GM19395 (cell line): ENCODE measurements around the gene LINGO3.

Experiments used
- ATAC-seq: cut with Tn5 transposase; IDR thresholded peaks from one replicate; pipeline ENCODE4 v1.9.1; 2021; ENCODE audit warnings: mild to moderate bottlenecking, moderate library complexity; ENCODE audit not compliant: unreplicated experiment

Gene LINGO3

GRCh38 chr19:2340496-2341243, 32.7 kb upstream of the LINGO3 start:
- ATAC-seq, result no peak

DNA sequence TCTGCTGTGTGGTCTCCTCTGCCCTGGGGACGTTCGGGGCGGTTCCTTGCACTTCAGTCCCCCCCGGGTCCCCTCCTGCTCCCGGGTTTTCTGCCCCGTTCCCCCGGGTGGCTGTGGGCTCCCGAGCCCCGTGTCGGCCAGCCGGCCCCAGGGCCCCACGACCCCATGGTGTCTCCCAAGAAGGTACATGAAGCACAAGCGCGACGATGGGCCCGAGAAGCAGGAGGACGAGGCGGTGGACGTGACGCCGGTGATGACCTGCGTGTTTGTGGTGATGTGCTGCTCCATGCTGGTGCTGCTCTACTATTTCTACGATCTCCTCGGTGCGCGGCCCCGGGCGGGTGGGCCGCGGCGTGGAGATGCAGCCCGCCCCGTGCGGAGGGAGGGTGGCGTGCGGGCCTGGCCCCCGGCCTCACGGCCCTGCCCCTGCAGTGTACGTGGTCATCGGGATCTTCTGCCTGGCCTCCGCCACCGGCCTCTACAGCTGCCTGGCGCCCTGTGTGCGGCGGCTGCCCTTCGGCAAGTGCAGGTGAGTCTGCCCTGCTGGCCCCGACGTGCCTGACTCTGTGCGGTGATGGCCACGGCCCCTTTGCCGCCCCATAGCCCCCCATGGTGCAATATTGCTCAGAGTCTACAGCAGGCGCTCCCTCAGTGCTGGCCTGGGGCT, 31.8 kb upstream of the LINGO3 start:
- ATAC-seq, result no peak

- ATAC-seq, result no peak
Measured at GRCh38 chr19:2338751-2339643, 31.0 kb upstream of the LINGO3 start.

GRCh38 chr19:2338055-2338615, 30.2 kb upstream of the LINGO3 start:
- ATAC-seq, result no peak

DNA sequence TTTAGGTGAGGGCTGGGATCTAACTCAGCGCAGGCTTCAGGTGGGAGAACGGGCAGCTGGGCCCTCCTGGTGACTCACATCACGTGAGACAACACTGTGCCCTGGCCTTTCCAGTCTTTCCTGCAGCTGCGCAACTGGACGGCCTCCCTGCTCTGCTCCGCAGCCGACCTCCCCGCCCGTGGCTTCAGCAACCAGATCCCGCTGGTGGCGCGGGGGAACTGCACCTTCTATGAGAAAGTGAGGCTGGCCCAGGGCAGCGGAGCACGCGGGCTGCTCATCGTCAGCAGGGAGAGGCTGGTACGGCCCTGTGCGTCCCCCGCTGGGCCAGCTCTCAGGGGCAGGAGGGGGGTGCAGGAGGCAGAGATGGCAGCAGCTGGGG, 29.4 kb upstream of the LINGO3 start:
- no peak for ATAC-seq

DNA sequence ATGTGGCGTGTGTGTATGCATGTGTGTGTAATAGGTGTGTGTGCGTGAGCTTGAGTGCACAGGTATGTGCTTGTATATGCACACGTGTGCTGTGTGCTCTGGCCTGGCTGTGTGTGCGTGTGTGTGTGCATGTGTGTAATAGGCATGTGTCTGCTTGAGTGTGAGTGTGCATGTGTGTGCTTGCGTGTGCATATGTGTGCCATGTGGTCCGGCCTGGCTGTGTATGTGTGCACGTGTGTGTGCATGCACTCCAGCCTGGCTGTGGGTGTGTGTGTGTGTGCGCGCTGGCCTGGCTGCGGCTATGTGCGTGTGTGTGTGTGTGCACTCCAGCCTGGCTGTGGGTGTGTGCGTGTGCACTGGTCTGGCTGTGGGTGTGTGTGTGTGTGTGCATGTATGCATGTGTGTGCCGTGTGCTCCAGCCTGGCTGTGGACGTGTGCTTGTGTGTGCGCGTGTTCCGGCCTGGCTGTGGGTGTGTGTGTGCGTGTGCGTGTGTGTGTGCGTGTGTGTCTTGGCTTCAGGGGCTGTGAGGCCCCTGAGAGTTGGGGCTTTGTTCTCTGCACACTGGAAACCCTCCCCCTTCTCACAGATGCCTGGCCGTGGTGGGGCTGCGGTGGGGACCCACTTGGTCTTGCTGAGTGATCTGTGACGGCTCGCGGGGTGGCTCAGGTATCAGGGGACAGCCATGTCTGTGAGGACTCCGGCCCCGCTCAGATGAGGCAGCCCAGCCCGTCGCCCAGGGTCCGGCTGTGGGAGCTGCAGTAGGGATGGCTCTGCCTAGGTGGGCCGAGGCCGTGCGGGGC, 28.8 kb upstream of the LINGO3 start:
- ATAC-seq, result no peak

GRCh38 chr19:2335848-2336247, 27.9 kb upstream of the LINGO3 start:
- ATAC-seq, result no peak

GRCh38 chr19:2334986-2335846, 27.3 kb upstream of the LINGO3 start:
- no peak for ATAC-seq

- ATAC-seq, result no peak
Measured at GRCh38 chr19:2334426-2334825, 26.5 kb upstream of the LINGO3 start.

DNA sequence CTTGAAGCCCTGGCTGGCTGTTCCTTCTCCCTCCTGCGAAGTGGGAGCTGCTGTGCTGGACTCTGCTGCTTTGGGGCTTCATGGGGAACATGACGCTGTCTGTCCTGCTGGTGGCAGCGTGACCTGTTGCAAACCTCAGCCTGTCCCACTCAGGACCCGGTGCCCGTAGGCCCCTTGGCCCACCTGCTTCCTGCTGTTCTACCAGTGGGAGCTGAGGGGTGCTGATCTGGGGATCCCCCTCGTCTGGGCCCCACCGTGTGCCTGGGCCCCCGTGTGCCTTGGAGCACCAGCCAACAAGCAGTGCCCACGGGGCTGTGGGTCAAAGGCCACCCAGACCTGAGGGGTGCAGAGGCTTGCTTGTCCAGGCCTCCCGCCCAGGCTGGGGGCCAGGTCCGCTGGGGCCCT, 25.9 kb upstream of the LINGO3 start:
- ATAC-seq, result no peak

DNA sequence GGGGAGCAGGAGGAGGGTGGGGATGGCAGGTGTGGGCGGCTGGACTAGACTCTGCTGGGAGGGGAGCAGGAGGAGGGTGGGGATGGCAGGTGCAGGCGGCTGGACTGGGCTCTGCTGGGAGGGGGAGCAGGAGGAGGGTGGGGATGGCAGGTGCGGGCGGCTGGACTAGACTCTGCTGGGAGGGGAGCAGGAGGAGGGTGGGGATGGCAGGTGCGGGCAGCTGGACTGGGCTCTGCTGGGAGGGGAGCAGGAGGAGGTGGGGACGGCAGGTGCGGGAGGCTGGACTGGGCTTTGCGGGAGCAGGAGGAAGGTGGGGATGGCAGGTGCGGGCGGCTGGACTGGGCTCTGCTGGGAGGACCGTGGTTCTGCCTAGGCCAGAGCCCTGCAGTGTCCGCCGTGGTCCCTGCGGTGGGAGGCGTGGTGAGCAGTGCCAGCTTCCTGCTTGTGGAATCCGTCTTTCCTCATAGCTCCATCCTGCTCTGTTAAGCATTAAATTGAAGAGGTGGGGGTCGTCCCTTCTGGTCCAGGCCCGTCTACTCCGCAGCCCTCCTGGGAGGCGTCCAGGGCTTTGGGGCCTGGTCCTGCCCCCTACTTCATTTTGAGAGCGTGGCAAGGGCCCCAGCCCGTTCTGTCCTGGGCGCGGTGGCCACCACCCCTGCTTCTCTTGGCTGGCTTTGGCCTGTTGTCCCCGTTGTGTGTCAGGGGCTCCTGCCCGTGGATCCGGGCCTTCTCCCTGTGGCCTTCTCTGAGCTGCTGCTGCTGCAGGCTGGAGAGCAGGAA, 25.3 kb upstream of the LINGO3 start:
- ATAC-seq, result no peak

DNA sequence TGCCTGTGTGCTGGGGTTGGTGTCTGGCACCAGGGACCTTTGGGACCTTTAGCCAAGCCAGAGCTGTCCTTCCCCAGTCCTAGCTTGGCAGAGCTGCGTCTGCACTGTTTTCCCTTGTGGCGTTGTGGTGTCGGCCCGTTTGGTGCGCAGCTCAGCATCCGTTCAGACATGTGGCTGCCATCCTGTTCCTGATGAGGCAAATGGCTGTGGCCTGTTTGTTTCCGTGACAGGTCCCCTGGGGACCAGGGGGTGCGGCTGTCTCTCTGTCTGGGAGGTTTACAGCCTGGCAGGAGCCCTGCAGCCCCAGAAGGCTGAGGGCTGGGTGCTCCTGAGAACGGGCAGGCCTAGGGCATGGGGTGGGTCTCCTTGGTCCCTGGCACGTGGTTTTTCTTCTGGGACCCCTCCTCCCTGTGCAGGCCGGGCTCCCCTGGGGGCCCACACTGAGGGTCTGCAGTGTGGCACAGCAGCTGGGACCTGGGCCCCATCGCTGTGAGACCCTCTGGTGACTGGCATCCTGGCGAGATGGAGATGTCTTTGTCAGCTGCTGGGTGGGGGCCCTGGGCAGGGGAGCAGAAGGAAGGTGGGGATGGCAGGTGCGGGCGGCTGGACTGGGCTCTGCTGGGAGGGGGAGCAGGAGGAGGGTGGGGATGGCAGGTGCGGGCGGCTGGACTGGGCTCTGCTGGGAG, 24.5 kb upstream of the LINGO3 start:
- no peak for ATAC-seq

GRCh38 chr19:2331601-2332246, 23.8 kb upstream of the LINGO3 start:
- no peak for ATAC-seq

DNA sequence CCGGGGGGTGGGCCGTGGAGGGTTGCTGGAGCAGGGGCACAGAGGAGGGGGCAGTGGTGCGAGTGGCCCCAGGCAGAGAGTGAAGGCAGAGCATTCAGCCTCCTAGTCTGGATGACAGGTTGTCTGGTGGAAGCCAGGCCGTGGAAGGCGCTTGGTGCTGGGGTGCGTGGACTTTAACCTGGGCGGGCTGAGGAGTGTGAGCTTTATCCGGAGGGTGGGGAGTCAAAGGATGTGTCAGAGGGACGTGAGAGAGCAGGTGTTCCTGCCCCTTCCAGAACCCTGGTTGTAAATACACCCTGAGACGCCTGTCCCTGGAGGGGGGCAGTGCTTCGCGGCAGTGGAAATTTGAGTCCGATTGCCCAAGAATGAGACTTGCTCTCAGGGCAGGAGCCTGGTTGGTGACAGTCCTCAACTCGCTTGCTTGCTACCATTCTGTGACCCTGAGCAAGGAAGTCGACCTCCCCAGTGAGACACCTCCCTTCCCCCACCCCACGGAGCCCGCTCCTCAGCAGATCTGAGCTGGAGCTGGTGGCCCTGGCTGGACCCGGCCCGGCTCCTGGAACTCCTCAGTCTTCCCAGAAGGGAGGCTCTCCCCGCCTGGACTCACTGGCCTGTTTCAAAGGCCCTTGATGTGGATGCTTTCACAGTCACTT, 22.8 kb upstream of the LINGO3 start:
- ATAC-seq, result no peak

GRCh38 chr19:2330255-2330631, 22.3 kb upstream of the LINGO3 start:
- no peak for ATAC-seq

DNA sequence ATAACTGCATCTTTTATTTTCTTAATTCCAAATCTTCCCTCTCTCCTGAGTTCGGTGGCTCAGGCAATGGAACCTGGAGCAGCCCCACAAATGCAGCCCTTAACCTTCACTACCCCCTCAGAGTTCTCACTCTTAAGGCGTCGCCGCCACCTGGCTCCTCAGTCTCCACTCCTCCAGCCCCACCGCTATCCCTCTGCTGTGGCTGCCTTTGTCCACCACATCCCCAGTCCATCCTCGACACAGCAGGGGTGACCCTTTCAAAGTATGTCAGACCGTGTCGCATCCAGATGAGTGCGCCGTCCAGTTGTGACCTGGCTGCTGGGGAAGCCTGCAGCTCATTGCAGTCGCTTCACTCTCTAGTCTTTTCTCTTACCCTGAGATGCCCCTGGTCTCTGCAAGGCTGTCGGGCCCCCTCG, 21.6 kb upstream of the LINGO3 start:
- no peak for ATAC-seq

GRCh38 chr19:2329149-2329478, 21.2 kb upstream of the LINGO3 start:
- no peak for ATAC-seq
